ENCODE results near the gene ACTRT3.

DNA sequence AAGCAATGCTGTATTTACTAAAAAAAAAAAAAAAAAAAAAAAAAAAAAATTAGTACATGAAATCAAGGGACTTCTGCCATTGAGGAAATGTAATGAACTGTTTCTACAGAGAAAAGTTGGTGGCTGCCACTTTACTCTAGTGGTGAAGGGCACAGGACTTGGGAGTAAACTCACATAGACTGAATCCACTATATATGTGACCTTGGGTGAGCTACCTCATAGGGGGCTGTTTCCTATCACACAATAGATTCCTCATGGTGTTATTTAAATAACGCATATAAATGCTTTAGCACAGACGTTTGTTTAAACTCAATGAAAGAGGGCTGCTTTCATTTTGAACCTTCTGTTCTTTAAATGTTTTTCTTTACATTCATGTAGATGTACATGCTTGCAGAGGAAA, 30.3 kb downstream of the ACTRT3 start:
- TF ChIP-seq EP300 (IDR thresholded peaks at IDR 0.05; ENCODE audit: borderline replicate concordance) (no peak), TEAD4 (IDR thresholded peaks at IDR 0.05) (no peak), TCF12 (IDR thresholded peaks at IDR 0.05; ENCODE audit: low read depth) (no peak), CREB1 (IDR thresholded peaks at IDR 0.05; ENCODE audit: low read depth) (no peak), FOXM1 (IDR thresholded peaks at IDR 0.05; ENCODE audit: borderline replicate concordance, low read depth) (no peak), YY1 (IDR thresholded peaks at IDR 0.05; ENCODE audit: low read depth) (no peak), RAD21 (IDR thresholded peaks at IDR 0.05; ENCODE audit: low read depth) (no peak), CEBPB (IDR thresholded peaks at IDR 0.05) (no peak), ZBTB7A (IDR thresholded peaks at IDR 0.05; ENCODE audit: low read depth) (no peak), TAF1 (IDR thresholded peaks at IDR 0.05; ENCODE audit: low read depth) (no peak)
- TF ChIP-seq, protein P1, sequence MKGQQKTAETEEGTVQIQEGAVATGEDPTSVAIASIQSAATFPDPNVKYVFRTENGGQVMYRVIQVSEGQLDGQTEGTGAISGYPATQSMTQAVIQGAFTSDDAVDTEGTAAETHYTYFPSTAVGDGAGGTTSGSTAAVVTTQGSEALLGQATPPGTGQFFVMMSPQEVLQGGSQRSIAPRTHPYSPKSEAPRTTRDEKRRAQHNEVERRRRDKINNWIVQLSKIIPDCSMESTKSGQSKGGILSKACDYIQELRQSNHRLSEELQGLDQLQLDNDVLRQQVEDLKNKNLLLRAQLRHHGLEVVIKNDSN (IDR thresholded peaks at IDR 0.05), result no peak
- TF ChIP-seq, protein P2, sequence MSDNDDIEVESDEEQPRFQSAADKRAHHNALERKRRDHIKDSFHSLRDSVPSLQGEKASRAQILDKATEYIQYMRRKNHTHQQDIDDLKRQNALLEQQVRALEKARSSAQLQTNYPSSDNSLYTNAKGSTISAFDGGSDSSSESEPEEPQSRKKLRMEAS (IDR thresholded peaks at IDR 0.05), result no peak
